ENCODE measurements around the gene FFAR4. TPM values are rescaled to one million over a fixed set of nuclear protein-coding genes. Genes with fewer than 3 reads are reported as not detected.

The FFAR4 gene
- total RNA-seq, 1 experiment from 2014 or later = 2.7 TPM

- Histone ChIP-seq H3K9me3 (no peaks in the 10 kb centered on the region), H3K27me3 (replicated peaks; ENCODE audit: control insufficient read depth, insufficient read depth, low read length) (no peaks in the 10 kb centered on the region), H3K36me3 (ENCODE audit: control insufficient read depth, insufficient read depth, low read length) (no peaks in the 10 kb centered on the region; the same call in none of the 2 replicates), H3K4me1 (peaks cover 22% of the 10 kb centered on the region), H3K4me3 (ENCODE audit: low read depth, low read length) (peak within 1 kb of the TSS; percentile 87)
- peaks cover 12% of the 10 kb centered on the region for H3K4me1 Mint-ChIP-seq (ENCODE audit: low read depth, unreplicated experiment)
- ChIA-PET POLR2A (no interaction called here), CTCF (no interaction called here)
- TF ChIP-seq, protein P1, sequence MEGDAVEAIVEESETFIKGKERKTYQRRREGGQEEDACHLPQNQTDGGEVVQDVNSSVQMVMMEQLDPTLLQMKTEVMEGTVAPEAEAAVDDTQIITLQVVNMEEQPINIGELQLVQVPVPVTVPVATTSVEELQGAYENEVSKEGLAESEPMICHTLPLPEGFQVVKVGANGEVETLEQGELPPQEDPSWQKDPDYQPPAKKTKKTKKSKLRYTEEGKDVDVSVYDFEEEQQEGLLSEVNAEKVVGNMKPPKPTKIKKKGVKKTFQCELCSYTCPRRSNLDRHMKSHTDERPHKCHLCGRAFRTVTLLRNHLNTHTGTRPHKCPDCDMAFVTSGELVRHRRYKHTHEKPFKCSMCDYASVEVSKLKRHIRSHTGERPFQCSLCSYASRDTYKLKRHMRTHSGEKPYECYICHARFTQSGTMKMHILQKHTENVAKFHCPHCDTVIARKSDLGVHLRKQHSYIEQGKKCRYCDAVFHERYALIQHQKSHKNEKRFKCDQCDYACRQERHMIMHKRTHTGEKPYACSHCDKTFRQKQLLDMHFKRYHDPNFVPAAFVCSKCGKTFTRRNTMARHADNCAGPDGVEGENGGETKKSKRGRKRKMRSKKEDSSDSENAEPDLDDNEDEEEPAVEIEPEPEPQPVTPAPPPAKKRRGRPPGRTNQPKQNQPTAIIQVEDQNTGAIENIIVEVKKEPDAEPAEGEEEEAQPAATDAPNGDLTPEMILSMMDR (IDR thresholded peaks at IDR 0.05; ENCODE audit: insufficient read depth in 1 of 2, low read depth in 1 of 2, low read length in 1 of 2, severe bottlenecking in 1 of 2, unreplicated experiment in 1 of 2) = no peak
- H3K4me3 Mint-ChIP-seq (ENCODE audit: unreplicated experiment) = peak within 1 kb of the TSS; percentile 77
- H3K9me3 Mint-ChIP-seq (ENCODE audit: unreplicated experiment) = no peaks in the 10 kb centered on the region
- no peaks in the 10 kb centered on the region for H3K36me3 Mint-ChIP-seq (ENCODE audit: insufficient read depth, unreplicated experiment)
- peak; percentile 80 to 85 for DNase-seq
- intact Hi-C loops (cut with micrococcal nuclease; ENCODE audit: unreplicated experiment) = loop anchor here (2.0 kb wide), 1 partner anchor 46 kb away; no protein-coding TSS in a partner anchor
- no TSS peak for BruUV-seq (replicated peaks)
- H3K27me3 Mint-ChIP-seq (ENCODE audit: insufficient read depth, unreplicated experiment) = no peaks in the 10 kb centered on the region
- peak within 1 kb of the TSS; percentile 62 for H3K27ac Mint-ChIP-seq (ENCODE audit: unreplicated experiment)
Observed at GRCh38 chr10:93601146-93601773, 34.8 kb downstream of the FFAR4 start, which contains the start of gene RBP4. RBP4 (minus strand) TSS chr10:93601235; CDS start chr10:93601028, 207 bp downstream.

GRCh38 chr10:93601774-93602162 is 35.3 kb downstream of the FFAR4 start:
- no peaks in the 10 kb centered on the region for H3K36me3 Mint-ChIP-seq (ENCODE audit: insufficient read depth, unreplicated experiment)
- no peaks in the 10 kb centered on the region for H3K27me3 Mint-ChIP-seq (ENCODE audit: insufficient read depth, unreplicated experiment)
- H3K27me3 ChIP-seq (replicated peaks; ENCODE audit: control insufficient read depth, insufficient read depth, low read length) = no peaks in the 10 kb centered on the region
- TF ChIP-seq, protein P1 (IDR thresholded peaks at IDR 0.05; ENCODE audit: insufficient read depth in 1 of 2, low read depth in 1 of 2, low read length in 1 of 2, severe bottlenecking in 1 of 2, unreplicated experiment in 1 of 2) = no peak
- TSS peak; percentile 79 for BruUV-seq (replicated peaks)
- H3K27ac Mint-ChIP-seq (ENCODE audit: unreplicated experiment) = peak overlapping the region; percentile 62
- H3K9me3 ChIP-seq = no peaks in the 10 kb centered on the region
- no peak for DNase-seq
- CTCF ChIA-PET = no interaction called here
- peak overlapping the region; percentile 87 for H3K4me3 ChIP-seq (ENCODE audit: low read depth, low read length)
- peak overlapping the region; percentile 77 for H3K4me3 Mint-ChIP-seq (ENCODE audit: unreplicated experiment)
- intact Hi-C loops (cut with micrococcal nuclease; ENCODE audit: unreplicated experiment) = loop anchor here (2.0 kb wide), 1 partner anchor 47 kb away; no protein-coding TSS in a partner anchor
- H3K4me1 ChIP-seq = peaks cover 22% of the 10 kb centered on the region
- peaks cover 12% of the 10 kb centered on the region for H3K4me1 Mint-ChIP-seq (ENCODE audit: low read depth, unreplicated experiment)
- H3K36me3 ChIP-seq (ENCODE audit: control insufficient read depth, insufficient read depth, low read length) = no peaks in the 10 kb centered on the region; the same call in none of the 2 replicates
- no peaks in the 10 kb centered on the region for H3K9me3 Mint-ChIP-seq (ENCODE audit: unreplicated experiment)
- POLR2A ChIA-PET = no interaction called here

DNA sequence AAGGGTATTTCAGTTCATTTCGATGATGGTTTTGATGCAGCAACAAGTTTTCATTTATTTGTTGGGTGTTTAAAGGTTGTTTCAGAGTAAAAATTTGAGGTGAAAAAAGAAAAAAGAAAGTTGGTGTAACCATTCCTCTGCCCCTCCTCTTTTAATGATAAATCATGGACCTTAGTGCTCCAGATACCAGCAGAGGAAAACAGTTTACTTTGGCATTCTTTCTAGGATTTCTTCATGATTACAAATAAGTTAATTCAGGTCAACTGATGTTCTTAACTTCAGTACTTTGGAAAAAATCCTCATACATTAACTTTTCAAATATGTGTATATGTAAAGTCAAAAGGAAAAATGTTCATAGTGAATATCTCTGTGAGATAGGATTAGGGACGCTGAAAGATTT is 36.6 kb downstream of the FFAR4 start:
- no peaks in the 10 kb centered on the region for H3K9me3 ChIP-seq
- H3K9me3 Mint-ChIP-seq (ENCODE audit: unreplicated experiment) = no peaks in the 10 kb centered on the region
- BruUV-seq (replicated peaks) = no TSS peak
- CTCF ChIA-PET = no interaction called here
- no peak overlapping the region for H3K27ac Mint-ChIP-seq (ENCODE audit: unreplicated experiment)
- TF ChIP-seq, protein P1 (IDR thresholded peaks at IDR 0.05; ENCODE audit: insufficient read depth in 1 of 2, low read depth in 1 of 2, low read length in 1 of 2, severe bottlenecking in 1 of 2, unreplicated experiment in 1 of 2) = no peak
- no peaks in the 10 kb centered on the region for H3K27me3 Mint-ChIP-seq (ENCODE audit: insufficient read depth, unreplicated experiment)
- DNase-seq = no peak
- POLR2A ChIA-PET = no interaction called here
- intact Hi-C loops (cut with micrococcal nuclease; ENCODE audit: unreplicated experiment) = no loop called here
- H3K4me1 Mint-ChIP-seq (ENCODE audit: low read depth, unreplicated experiment) = peaks cover 12% of the 10 kb centered on the region
- no peak overlapping the region for H3K4me3 ChIP-seq (ENCODE audit: low read depth, low read length)
- no peaks in the 10 kb centered on the region for H3K27me3 ChIP-seq (replicated peaks; ENCODE audit: control insufficient read depth, insufficient read depth, low read length)
- peaks cover 22% of the 10 kb centered on the region for H3K4me1 ChIP-seq
- H3K4me3 Mint-ChIP-seq (ENCODE audit: unreplicated experiment) = no peak overlapping the region
- no peaks in the 10 kb centered on the region for H3K36me3 Mint-ChIP-seq (ENCODE audit: insufficient read depth, unreplicated experiment)
- no peaks in the 10 kb centered on the region; the same call in none of the 2 replicates for H3K36me3 ChIP-seq (ENCODE audit: control insufficient read depth, insufficient read depth, low read length)

Data from Caco-2 (cell line).